Activated T-helper 2 cell treated with anti-CD3 and anti-CD28 coated beads, Interferon-gamma antibody, Interleukin-2, Interleukin-4, amounts not matched to agents 10 μg/mL and 5 μg/mL and 100 μg/mL, durations not matched to agents 14 hours and 24 hours and 36 hours (primary cell): Measurements from ENCODE around the gene WNT10A. TPM values are rescaled to one million over a fixed set of nuclear protein-coding genes. Genes with fewer than 3 reads are reported as not detected.

Experiments used
- DNase-seq: peaks from one replicate; pipeline ENCODE4 v3.0.0; 2021; ENCODE audit warnings: low spot score
- H3K27ac Mint-ChIP-seq: one replicate; pipeline ENCODE4 v1.8.0; 2021; ENCODE audit warnings: mixed read lengths
- H3K27me3 Mint-ChIP-seq: one replicate; pipeline ENCODE4 v1.8.0; 2021; ENCODE audit warnings: low read depth, mixed read lengths
- H3K36me3 Mint-ChIP-seq: one replicate; pipeline ENCODE4 v1.8.0; 2021; ENCODE audit warnings: low read depth, mixed read lengths
- H3K4me1 Mint-ChIP-seq: one replicate; pipeline ENCODE4 v1.8.0; 2021; ENCODE audit warnings: low read depth, mixed read lengths
- H3K4me3 Mint-ChIP-seq: one replicate; pipeline ENCODE4 v1.8.0; 2021; ENCODE audit warnings: low read depth, mild to moderate bottlenecking, moderate library complexity, mixed read lengths
- H3K9me3 Mint-ChIP-seq: one replicate; pipeline ENCODE4 v1.8.0; 2021; ENCODE audit warnings: mixed read lengths
- intact Hi-C: fragments of 100-400 bp; cut with micrococcal nuclease; formaldehyde crosslinking; loops from one replicate; pipeline ENCODE4 v1.15.1; 2023
- total RNA-seq: library from RNA; stranded (reverse); gene quantifications from 2 replicates; pipeline ENCODE4 v1.2.3, GENCODE V29; 2022

The WNT10A gene
- total RNA-seq, 1 donor from 2014 or later, result 0.59 TPM

- intact Hi-C loops, result loop anchor here (5.0 kb wide), 1 partner anchor 189 kb away; the partner anchor contains the start of gene IHH
- no peaks in the 10 kb centered on the region for H3K9me3 Mint-ChIP-seq
- no peaks in the 10 kb centered on the region for H3K36me3 Mint-ChIP-seq
- no peak for DNase-seq
- peaks cover 6% of the 10 kb centered on the region for H3K4me1 Mint-ChIP-seq
- peaks cover 70% of the 10 kb centered on the region for H3K27me3 Mint-ChIP-seq
- H3K27ac Mint-ChIP-seq, result no peak overlapping the region
- H3K4me3 Mint-ChIP-seq, result no peak overlapping the region
Measured at GRCh38 chr2:218873359-218874194, 7.1 kb upstream of the WNT10A start.

GRCh38 chr2:218875692-218876246, 4.9 kb upstream of the WNT10A start:
- H3K27me3 Mint-ChIP-seq, result peaks cover 63% of the 10 kb centered on the region

GRCh38 chr2:218876562-218877219, 4.0 kb upstream of the WNT10A start:
- intact Hi-C loops, result loop anchor here (1.0 to 2.0 kb wide), 2 partner anchors 22 to 104 kb away; no protein-coding TSS in a partner anchor
- H3K4me1 Mint-ChIP-seq, result peaks cover 17% of the 10 kb centered on the region
- no peak overlapping the region for H3K27ac Mint-ChIP-seq
- H3K9me3 Mint-ChIP-seq, result no peaks in the 10 kb centered on the region
- DNase-seq, result peak; percentile 56
- no peaks in the 10 kb centered on the region for H3K36me3 Mint-ChIP-seq
- no peak overlapping the region for H3K4me3 Mint-ChIP-seq
- H3K27me3 Mint-ChIP-seq, result peaks cover 68% of the 10 kb centered on the region

More at GRCh38 chr2:218875692-218876246, 4.9 kb upstream of the WNT10A start:
- intact Hi-C loops, result loop anchor here (1.0 to 2.0 kb wide), 2 partner anchors 23 to 105 kb away; no protein-coding TSS in a partner anchor
- Mint-ChIP-seq H3K9me3 (no peaks in the 10 kb centered on the region), H3K27ac (no peak overlapping the region), H3K36me3 (no peaks in the 10 kb centered on the region), H3K4me1 (peaks cover 14% of the 10 kb centered on the region), H3K4me3 (no peak overlapping the region)
- DNase-seq, result no peak

GRCh38 chr2:218877331-218877730, 3.3 kb upstream of the WNT10A start:
- Mint-ChIP-seq H3K4me3 (no peak overlapping the region), H3K4me1 (peaks cover 16% of the 10 kb centered on the region), H3K27me3 (peaks cover 67% of the 10 kb centered on the region), H3K9me3 (no peaks in the 10 kb centered on the region), H3K27ac (no peak overlapping the region), H3K36me3 (no peaks in the 10 kb centered on the region)
- intact Hi-C loops, result loop anchor here (2.0 kb wide), 1 partner anchor 103 kb away; no protein-coding TSS in a partner anchor
- DNase-seq, result no peak

GRCh38 chr2:218877891-218878290, 2.8 kb upstream of the WNT10A start:
- DNase-seq, result no peak
- peaks cover 67% of the 10 kb centered on the region for H3K27me3 Mint-ChIP-seq
- intact Hi-C loops, result loop anchor here (2.0 kb wide), 1 partner anchor 103 kb away; no protein-coding TSS in a partner anchor
- no peak overlapping the region for H3K27ac Mint-ChIP-seq
- H3K4me1 Mint-ChIP-seq, result peaks cover 18% of the 10 kb centered on the region
- H3K9me3 Mint-ChIP-seq, result no peaks in the 10 kb centered on the region
- no peak overlapping the region for H3K4me3 Mint-ChIP-seq
- H3K36me3 Mint-ChIP-seq, result no peaks in the 10 kb centered on the region

- Mint-ChIP-seq H3K27me3 (peaks cover 66% of the 10 kb centered on the region), H3K4me3 (no peak overlapping the region), H3K4me1 (peaks cover 22% of the 10 kb centered on the region), H3K27ac (no peak overlapping the region), H3K36me3 (no peaks in the 10 kb centered on the region), H3K9me3 (no peaks in the 10 kb centered on the region)
- no peak for DNase-seq
- intact Hi-C loops, result no loop called here
Measured at GRCh38 chr2:218878486-218878885, 2.2 kb upstream of the WNT10A start.

GRCh38 chr2:218878926-218879761, 1.5 kb upstream of the WNT10A start:
- no peaks in the 10 kb centered on the region for H3K9me3 Mint-ChIP-seq
- H3K36me3 Mint-ChIP-seq, result no peaks in the 10 kb centered on the region
- intact Hi-C loops, result no loop called here
- H3K27ac Mint-ChIP-seq, result no peak overlapping the region
- DNase-seq, result no peak
- peaks cover 69% of the 10 kb centered on the region for H3K27me3 Mint-ChIP-seq
- peak overlapping the region; percentile 18 for H3K4me3 Mint-ChIP-seq
- H3K4me1 Mint-ChIP-seq, result peaks cover 22% of the 10 kb centered on the region

- H3K27me3 Mint-ChIP-seq, result peaks cover 68% of the 10 kb centered on the region
- intact Hi-C loops, result loop anchor here (1.0 kb wide), 1 partner anchor 19 kb away; no protein-coding TSS in a partner anchor
- DNase-seq, result no peak
- peak overlapping the region; percentile 18 for H3K4me3 Mint-ChIP-seq
- peaks cover 25% of the 10 kb centered on the region for H3K4me1 Mint-ChIP-seq
- no peaks in the 10 kb centered on the region for H3K36me3 Mint-ChIP-seq
- no peaks in the 10 kb centered on the region for H3K9me3 Mint-ChIP-seq
- no peak overlapping the region for H3K27ac Mint-ChIP-seq
Measured at GRCh38 chr2:218879776-218880101, 913 bp upstream of the WNT10A start.

- Mint-ChIP-seq H3K27ac (no peak overlapping the region), H3K27me3 (peaks cover 69% of the 10 kb centered on the region), H3K4me3 (peak overlapping the region; percentile 49), H3K9me3 (no peaks in the 10 kb centered on the region), H3K4me1 (peaks cover 25% of the 10 kb centered on the region), H3K36me3 (no peaks in the 10 kb centered on the region)
- DNase-seq, result no peak
- intact Hi-C loops, result loop anchor here (1.0 kb wide), 1 partner anchor 17 kb away; no protein-coding TSS in a partner anchor
Measured at GRCh38 chr2:218880859-218881594, 375 bp downstream of the WNT10A start.

- intact Hi-C loops, result no loop called here
- Mint-ChIP-seq H3K36me3 (no peaks in the 10 kb centered on the region), H3K4me3 (no peak overlapping the region), H3K27me3 (peaks cover 67% of the 10 kb centered on the region), H3K4me1 (peaks cover 25% of the 10 kb centered on the region), H3K9me3 (no peaks in the 10 kb centered on the region), H3K27ac (no peak overlapping the region)
- no peak for DNase-seq
Measured at GRCh38 chr2:218881744-218882460, 1.2 kb downstream of the WNT10A start.

GRCh38 chr2:218882461-218882816, 1.8 kb downstream of the WNT10A start:
- no peak for DNase-seq
- no peak overlapping the region for H3K4me3 Mint-ChIP-seq
- no peaks in the 10 kb centered on the region for H3K9me3 Mint-ChIP-seq
- H3K36me3 Mint-ChIP-seq, result no peaks in the 10 kb centered on the region
- H3K27ac Mint-ChIP-seq, result no peak overlapping the region
- intact Hi-C loops, result no loop called here
- H3K27me3 Mint-ChIP-seq, result peaks cover 67% of the 10 kb centered on the region
- H3K4me1 Mint-ChIP-seq, result peaks cover 23% of the 10 kb centered on the region
